GM18520 (cell line): Measurements from ENCODE around the gene ARHGAP4.

Experiments used
- ATAC-seq: cut with Tn5 transposase; IDR thresholded peaks from one replicate; pipeline ENCODE4 v1.9.1; 2021; ENCODE audit not compliant: unreplicated experiment

ARHGAP4 gene

DNA sequence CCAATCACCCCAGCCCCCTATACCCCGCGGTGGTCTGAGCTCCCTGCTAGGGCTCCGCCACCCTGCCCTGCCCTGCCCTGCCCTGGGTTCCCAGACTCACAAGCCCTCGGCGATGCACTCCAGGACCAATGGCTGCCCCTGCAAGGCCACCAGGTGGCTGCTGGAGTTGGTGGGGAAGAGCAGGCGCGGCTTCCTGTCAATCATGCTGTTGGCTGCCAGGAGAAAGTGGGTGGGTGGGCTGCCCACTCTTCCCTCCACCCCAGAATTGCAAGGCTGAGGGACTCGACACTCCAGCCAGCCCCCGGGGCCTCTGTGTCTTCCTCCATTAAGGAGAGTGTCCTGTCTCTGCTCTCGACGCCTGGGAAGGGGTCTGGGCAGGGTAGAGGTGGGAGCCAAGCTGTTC, 55.8 kb downstream of the ARHGAP4 start:
- ATAC-seq: no peak

DNA sequence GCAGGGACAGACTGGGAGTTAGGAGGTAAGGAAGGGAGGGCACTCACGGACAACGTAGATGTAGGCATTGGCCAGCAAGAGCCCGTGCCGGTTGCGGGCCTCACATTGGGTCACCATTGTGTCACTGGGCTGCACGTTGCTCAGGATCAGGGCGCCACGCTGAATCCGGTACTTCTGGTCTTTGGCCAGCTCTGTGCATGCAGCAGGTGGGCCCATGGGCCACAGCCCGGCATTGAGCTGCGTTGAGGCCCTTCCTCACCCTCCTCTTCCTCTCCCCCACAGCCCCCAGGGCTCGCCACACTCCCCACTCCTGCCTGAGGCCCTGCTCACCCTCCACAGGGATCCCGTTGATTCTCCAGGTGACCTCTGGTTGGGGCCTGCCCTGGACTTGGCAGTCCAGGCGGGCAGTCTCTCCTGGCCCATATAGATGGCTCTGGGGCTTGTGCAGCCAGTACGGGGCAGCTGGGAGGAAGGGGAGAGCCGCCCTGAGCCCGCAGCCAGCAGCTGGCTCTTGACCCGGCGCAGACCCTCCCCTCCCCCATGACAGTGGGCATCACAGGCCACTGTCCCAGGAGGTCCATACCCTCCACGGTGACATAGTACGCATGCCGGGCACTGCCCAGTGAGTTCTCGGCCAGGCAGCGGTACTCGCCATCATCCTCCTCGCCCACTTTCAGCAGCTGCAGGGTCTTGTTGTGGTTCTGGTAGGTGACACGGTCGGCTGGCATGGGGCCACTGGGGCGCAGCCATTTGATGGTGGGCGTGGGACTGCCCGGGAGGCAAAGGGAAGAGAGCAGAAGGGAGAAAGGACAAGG, 56.4 kb downstream of the ARHGAP4 start:
- ATAC-seq: no peak

DNA sequence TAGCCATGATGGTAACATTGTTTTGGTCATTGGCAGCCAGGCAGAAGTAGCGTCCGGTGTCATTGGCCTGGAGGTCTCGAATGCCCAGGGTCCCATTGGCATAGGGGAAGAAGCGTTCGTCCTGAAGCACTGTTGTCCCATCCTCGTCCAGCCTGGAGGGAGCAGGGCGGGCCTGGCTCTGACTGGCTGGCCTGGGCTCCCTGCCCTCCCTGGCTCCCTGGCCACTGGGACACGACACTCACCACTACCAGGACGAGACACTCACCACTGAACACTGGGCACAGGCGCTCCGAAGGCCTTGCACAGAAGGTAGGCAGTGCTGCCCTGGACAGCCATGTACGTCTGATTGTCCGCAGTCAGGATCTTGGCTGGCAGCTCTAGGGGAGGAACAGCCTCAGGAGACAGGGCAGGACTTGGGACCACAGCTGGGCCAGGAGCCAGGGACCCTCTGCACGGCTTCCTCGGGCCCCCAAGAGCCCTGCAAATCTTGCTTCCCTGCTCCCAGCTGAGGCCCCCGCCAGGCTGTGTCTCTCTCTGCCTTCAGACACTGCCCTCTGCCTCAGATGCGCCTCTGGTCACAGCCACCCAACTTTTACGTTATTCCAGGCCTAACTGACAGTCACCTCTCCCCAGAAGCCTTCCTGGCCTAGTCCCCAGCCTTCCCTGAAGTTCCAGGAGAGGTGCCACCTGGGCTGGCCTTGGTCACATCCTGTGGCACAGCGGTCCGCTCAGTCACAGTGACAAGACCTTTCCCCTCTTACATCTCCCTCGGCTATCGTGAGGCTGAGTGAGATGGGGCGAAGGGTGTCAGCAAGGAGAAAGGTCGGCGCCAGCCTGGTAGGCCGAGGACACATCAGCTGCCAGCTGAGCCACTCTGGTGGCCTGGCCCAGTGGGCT, 57.2 kb downstream of the ARHGAP4 start:
- ATAC-seq: no peak

DNA sequence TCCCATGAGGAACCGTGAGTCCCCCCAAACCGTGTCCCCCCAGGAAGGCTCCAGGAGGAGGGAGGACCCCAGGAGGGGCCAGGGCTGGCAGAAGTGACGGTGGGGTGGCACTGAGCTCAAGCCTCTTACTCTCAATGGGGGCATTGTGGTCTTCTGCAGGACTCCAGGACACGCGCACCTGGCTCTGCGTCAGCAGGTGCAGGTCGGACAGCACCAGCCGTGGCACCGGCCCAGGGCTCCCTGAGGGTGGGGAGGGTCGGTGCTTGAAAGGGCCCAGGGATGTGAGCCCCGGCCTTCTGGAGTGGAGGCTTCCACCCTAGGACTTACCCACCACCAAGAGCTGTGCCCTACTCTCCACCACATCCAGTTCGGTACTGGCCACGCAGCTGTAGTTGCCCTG, 58.4 kb downstream of the ARHGAP4 start:
- no peak for ATAC-seq

GRCh38 chrX:153867139-153867538, 58.9 kb downstream of the ARHGAP4 start:
- no peak for ATAC-seq

DNA sequence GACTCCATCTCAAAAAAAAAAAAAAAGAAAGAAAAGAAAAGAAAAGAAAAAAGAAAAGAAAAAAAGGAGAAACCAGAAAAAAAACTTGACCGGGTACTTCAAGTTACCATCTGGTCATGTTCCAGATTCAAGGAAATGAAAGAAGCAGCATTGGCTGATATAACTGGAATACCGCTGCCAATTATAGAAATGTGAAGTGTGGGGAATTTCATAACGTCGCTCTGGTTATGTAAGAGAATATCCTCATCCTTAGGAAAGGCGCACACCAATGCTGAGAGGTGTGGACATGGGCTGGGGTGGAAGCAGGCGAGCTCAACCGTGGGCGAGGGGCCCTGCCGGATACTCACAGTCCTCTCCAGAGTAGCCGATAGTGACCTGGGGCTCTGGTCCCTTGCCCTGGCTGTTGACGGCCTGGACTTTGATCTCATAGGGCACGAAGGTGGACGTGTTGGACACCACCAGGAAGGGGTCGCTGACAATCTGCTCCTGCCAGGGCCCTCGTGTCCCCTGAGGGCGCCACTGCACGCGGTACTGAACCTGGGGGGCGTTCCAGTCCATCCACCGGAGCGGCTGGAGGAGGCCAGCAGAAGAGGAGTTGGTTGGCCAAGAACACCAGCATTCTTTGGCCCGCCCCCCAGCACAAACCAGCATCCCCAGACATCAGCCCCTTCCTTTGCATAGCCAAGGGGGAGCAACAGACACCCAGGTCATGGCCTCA, 59.6 kb downstream of the ARHGAP4 start:
- ATAC-seq: no peak

- ATAC-seq: no peak
These were observed 60.4 kb downstream of the ARHGAP4 start for GRCh38 chrX:153865685-153866084.

GRCh38 chrX:153865321-153865580, 60.8 kb downstream of the ARHGAP4 start:
- no peak for ATAC-seq

GRCh38 chrX:153864561-153865320, 61.3 kb downstream of the ARHGAP4 start:
- no peak for ATAC-seq

DNA sequence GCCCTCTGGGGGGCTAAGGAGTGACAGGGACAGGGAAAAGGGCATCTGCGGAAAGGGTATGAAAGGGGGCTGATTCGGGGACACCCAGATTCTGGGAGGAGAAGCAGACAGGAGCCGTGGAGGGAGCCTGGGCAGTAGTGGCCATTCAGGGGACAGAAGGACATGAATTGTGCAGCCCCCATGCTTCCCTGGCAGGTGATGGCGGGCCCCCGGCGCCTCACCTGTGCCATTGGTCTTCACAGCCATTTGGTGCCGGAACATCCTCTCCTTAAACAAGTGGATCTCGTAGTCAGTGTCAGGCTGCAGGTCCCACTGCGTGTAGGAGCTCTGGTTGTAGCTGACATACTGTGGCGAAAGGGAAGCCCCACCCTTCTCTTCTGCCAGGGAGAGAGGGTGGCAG, 62.0 kb downstream of the ARHGAP4 start:
- no peak for ATAC-seq

DNA sequence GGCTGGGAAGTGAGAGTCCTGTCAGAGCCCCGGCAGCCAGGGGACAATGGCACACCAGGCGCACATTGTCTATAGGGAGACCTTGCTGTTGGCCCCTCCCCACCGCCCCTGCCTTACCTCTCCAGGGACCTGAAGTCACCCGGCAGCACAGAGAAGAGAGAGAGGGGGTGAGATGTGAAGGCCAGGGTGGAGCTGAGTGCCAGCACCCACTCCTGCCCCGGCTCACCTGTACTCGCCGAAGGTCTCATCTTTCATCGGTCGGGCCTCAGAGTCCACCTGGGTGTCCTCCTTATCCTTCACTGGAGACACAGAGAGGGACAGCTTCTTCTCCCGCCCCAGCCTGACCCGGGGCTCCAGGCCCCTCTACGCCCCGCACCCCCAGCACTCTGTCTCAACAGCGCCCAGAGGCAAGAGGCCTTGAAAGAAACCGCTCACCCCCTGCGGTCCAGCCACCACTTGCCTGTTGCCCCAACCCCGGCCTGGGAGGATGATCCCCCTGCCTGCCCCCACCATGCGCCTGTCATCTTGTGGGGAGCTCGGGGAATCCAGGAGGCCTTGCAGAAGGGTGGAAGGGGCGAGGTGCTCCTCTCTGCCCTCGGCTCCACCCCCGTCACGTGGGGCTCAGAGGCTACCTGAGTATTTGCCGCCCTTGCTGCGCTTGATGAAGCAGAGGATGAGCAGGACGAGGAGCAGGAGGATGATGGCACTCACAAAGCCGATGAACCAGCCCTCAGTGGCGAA, 62.6 kb downstream of the ARHGAP4 start:
- no peak for ATAC-seq

DNA sequence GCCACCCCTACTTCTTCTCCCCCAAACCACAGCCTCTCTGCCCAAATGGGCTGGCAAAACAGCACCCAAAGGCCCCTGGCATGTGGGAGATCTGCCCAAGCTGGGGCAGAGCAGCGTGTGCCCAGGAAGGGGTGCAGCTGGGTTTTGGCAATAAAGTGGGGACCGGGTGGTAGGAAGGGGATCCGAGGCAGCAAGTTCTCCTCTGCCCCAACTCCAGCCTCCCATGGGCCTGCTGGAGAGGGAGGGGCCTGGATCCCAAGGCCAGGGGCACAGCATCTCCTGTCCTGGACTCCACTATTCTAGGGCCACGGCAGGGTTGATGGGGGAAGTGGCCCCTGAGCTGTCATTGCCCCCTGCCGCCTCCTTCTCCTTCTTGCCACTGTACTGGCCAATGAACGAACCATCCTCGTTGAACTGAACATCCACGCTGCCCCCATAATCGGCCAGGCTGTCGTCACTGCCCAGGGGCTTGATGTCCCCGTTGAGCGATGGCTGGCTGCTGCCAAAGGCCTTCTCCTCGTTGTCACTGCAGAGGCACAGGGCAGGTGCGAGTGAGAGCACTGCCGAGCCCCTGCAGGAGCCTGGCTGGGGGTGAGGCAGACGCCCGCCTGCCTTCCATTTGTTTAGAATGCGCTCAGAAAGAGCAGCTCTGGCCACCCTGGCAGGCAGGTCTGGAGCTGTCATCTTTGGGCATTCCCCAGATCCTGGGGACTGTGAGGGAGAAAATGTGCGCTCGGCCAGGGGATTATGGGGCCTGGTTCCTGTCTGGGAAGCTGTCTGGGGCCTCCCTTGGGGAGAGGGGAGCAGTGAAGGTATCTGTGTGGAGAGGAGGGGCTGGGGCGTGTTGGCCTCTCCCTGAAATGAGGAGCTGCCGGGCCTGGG, 63.5 kb downstream of the ARHGAP4 start:
- ATAC-seq: no peak

DNA sequence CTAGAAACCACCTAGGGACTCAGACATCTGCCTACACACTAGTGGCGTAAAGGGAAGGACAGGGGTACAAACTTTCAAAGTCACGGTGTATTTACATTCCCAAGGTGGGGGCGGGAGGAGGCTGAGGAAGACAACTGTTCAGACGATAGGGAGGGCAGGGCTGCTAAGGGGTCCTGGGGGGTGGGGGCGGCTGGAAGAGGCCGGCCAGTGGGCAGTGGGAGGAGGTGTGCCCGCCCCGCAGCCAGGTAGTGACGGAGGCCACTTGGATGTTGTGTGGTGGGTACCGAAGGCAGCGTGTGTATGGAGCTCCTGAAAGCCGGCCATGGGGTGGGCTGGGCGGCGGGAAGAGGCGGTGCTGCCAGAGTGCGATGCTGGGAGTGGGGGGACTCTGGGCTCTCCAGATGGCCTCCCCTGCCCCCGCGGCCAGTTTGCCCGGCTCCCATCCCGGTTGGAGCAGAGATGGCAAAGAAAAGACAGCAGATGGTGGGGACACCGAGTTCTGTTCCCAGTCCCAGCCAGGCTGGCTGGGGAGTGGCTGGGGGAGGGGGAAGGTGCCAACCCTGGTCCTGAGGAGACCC, 64.2 kb downstream of the ARHGAP4 start:
- ATAC-seq: no peak

DNA sequence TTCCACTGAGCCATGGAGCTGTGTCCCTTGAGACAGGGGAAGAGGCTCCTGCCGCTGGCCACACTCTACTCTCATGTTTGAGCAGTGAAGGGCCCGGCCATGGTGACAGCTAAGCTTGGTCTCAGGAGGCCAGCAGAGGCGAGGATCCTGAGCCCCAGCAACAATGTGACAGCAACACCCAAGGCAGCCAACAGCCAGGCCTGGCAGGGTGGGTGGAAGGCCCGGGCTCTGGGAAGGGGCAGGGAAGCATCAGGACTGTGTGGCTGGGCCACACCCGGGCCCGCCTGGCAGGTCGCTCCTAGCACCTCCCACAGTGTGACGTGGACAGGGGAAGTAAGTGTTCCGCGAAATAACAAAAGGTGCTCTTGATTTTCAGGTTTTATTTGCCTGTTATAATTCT, 64.9 kb downstream of the ARHGAP4 start:
- no peak for ATAC-seq
